NCI-H345 treated with DMSO at 0.1 percent for 48 hours (cell line): ENCODE data around the gene SNX6.
"Not testable (repeated sequence)": the region's sequence is repeated elsewhere in the genome, so short reads cannot be mapped to it uniquely, and the experiment has no call there.

Experiments
- DNase-seq: peaks from one replicate; lab custom pipeline; 2025; ENCODE audit not compliant: unreplicated experiment; lab: John Stamatoyannopoulos, UW

Gene SNX6

GRCh38 chr14:34640826-34641225, 10.9 kb upstream of the SNX6 start:
- DNase-seq: no peak

- DNase-seq: not testable (repeated sequence)
Measured at GRCh38 chr14:34634360-34634771, 4.4 kb upstream of the SNX6 start.

- DNase-seq: no peak
Measured at GRCh38 chr14:34633742-34634141, 3.8 kb upstream of the SNX6 start.

DNA sequence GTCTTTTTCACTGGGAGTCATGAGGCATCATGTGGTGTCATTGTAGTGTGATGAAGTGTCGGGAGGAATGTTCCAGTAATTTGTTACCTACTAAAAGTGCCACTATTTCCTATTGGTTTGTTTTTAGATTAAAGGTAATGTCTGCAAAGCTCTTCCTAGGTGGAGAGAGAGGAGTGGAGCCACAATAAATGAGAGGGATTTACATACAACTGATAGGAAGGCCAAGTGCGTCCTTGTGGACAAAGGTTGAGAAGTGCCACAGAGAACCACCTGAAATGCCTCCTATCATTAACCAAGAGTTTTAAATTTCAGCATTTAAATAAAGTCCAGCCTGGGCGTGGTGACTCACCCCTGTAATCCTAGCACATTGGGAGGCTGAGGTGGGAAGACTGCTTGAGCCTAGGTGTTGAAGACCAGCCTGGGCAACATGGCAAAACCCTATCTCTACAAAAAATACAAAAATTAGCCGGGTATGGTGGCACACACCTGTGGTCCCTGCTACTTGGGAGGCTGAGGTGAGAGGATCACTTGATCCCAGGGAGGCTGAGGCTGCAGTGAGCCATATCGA, 2.5 kb upstream of the SNX6 start:
- DNase-seq: no peak

DNA sequence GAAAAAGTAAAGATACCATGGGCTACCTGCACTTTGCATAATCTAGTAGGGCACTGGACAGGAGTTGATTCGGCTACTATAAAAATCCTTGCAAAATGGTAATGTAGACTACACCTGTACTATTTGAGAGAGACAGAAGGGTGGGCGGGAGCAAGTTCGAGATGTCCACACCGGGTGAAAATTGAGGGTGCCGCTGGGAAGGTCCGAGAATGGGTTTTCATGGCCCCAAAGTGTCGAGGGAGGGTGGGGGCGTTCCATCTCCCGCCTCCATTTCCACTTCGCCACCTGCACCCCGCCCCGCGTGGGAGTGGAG, 648 bp downstream of the SNX6 start:
- peak; percentile 28 for DNase-seq

GRCh38 chr14:34628681-34629135, 1.2 kb downstream of the SNX6 start:
- no peak for DNase-seq

GRCh38 chr14:34623506-34623905, 6.4 kb downstream of the SNX6 start:
- DNase-seq: no peak

- no peak for DNase-seq
Measured at GRCh38 chr14:34620839-34621238, 9.1 kb downstream of the SNX6 start.

- no peak for DNase-seq
Measured at GRCh38 chr14:34620115-34620514, 9.8 kb downstream of the SNX6 start.

- no peak for DNase-seq
Measured at GRCh38 chr14:34619471-34619870, 10.5 kb downstream of the SNX6 start.

DNA sequence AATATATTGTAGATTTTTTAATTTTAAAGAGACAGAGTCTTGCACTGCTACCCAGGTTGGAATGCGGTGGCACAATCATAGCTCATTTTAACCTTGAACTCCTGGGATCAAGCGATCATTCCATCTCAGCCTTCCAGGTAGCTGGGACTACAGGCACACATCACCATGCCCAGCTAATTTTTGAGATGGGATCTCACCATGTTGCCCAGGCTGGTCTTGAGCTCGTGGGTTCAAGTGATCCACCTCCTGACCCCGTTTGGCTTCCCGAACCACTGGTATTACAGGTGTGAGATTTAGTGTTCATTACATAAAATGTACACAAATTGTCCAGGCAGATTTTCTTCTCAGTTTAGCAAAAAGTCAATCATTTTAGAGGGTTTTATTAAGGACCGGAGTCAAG, 13.6 kb downstream of the SNX6 start:
- no peak for DNase-seq

DNA sequence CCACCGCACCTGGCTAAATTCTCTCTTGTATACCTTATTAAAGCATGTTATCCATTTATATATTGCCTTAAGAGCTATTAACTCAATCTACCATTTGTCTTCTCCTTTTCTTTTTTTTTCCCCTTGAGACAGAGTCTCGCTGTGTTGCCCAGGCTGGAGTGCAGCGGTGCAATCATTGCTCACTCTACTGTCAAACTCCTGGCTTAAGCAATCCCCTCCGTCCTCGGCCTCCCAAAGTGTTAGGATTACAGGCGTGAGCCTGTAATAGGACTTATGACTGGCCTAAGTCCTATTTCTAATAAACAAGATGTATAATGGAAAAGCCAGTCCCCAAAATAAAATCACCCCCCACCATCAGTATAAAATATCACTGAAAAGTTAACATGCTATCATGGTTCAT, 14.4 kb downstream of the SNX6 start:
- no peak for DNase-seq

GRCh38 chr14:34614638-34615037, 15.3 kb downstream of the SNX6 start:
- no peak for DNase-seq

- DNase-seq: no peak
Measured at GRCh38 chr14:34610101-34610500, 19.8 kb downstream of the SNX6 start.

GRCh38 chr14:34605461-34605860, 24.5 kb downstream of the SNX6 start:
- no peak for DNase-seq

- DNase-seq: no peak
Measured at GRCh38 chr14:34604995-34605394, 25.0 kb downstream of the SNX6 start.

GRCh38 chr14:34596891-34597290, 33.1 kb downstream of the SNX6 start:
- DNase-seq: no peak

- DNase-seq: no peak
Measured at GRCh38 chr14:34593740-34594375, 36.1 kb downstream of the SNX6 start.

DNA sequence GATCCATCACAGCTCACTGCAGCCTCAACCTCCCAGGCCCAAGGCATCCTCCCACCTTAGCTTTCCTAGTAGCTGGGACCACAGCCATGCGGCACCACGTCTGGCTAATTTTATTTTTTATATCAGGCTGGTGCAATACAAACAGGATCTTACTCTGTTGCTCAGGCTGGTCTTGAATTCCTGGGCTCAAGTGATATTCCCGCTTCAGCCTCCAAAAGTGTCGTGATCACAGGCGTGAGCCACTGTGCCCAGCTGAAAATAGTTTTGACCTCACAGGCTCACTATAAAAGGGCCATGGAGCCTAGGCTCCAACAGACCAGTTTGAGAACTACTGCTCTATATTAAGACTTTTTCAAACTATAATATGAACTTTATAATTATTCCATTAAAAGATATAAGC, 37.3 kb downstream of the SNX6 start:
- DNase-seq: no peak

DNA sequence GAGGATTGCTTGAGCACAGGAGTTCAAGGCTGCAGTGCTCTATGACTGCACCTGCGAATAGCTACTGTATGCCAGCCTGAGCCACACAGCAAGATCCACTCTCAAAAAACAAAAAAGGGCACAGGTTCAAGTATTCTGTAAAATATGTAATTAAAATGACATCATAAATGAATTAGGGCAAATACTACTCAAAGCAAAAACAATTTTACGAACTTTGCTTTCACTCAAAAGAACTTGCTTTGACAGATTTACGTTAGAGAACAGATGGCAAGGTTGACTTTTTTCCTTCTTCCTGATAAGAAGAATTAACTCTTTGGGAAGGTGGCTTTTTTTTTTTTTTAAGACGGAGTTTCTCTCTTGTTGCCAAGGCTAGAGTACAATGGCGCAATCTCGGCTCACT, 46.4 kb downstream of the SNX6 start:
- DNase-seq: no peak

DNA sequence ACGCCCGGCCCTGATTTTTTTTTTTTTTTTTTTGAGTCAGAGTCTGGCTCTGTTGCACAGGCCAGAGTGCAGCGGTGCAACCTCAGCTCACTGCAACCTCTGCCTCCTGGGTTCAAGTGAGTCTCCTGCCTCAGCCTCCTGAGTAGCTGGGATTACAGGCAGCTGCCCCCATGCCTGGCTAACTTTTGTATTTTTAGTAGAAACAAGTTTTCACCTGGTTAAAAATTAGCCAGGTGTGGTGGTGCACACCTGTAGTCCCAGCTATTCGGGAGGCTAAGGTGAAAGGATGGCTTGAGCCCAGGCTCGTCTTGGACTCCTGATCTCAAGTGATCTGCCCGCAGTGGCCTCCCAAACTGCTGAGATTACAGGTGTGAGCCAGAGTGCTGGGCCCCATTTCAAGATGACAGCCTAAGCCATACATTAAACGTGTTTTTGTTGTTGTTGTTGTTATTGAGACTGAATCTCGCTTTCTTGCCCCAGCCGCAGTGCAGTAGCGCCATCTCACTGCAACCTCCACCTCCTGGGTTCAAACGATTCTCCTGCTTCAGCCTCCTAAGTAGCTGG, 47.7 kb downstream of the SNX6 start:
- no peak for DNase-seq

DNA sequence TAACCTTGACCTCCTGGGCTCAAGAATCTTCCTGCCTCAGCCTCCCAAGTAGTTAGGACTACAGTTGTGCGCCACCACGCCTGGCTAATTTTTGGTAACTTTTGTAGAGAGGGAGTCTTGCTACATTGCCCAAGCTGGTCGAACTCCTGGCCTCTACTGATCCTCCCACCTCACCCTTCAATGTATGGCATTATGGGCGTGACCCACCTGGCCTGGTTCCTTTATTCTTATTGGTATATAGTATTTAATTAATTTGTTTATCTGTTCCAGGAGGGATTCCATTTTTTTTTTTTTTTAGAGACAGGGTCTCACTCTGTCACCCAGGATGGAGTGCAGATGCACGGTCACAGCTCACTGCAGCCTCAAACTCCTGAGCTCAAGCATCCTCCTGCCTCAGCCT, 49.6 kb downstream of the SNX6 start:
- DNase-seq: no peak

DNA sequence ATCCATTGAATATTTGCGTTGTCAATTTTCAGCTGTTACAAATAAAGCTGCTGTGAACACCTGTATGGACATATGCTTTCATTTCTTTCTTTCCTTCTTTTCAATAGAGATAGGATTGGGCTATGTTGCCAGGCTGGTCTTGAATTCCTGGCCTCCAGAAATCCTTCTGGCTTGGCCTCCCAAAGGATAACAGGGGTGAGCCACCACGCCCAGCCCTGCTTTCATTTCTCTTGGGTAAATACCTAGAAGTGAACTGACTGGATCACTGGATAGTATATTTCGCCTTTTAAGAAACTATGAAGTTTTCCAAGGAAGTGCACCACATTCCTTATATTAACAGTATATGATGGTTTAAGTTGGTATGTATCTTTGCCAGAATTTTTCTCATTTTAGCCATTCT, 58.2 kb downstream of the SNX6 start:
- DNase-seq: no peak
